IPS-18a (cell line): ENCODE data around the gene MRPL53.

Source experiments
- H3K27ac ChIP-seq: one replicate; pipeline ENCODE4 v1.5.1; 2013; ENCODE audit warnings: low read length
- H3K27me3 ChIP-seq: one replicate; pipeline ENCODE4 v1.6.1; 2013; ENCODE audit warnings: mild to moderate bottlenecking, low read length; ENCODE audit not compliant: control insufficient read depth, insufficient read depth
- H3K36me3 ChIP-seq: one replicate; pipeline ENCODE4 v1.6.1; 2013; ENCODE audit warnings: low read depth, low read length; ENCODE audit not compliant: control insufficient read depth
- H3K4me1 ChIP-seq: one replicate; pipeline ENCODE4 v1.6.1; 2013; ENCODE audit warnings: low read depth, low read length; ENCODE audit not compliant: control insufficient read depth
- H3K4me3 ChIP-seq: one replicate; pipeline ENCODE4 v1.5.1; 2013; ENCODE audit warnings: low read length
- H3K9ac ChIP-seq: one replicate; pipeline ENCODE4 v1.6.1; 2013; ENCODE audit warnings: mild to moderate bottlenecking, low read length, moderate library complexity
- H3K9me3 ChIP-seq: one replicate; pipeline ENCODE4 v1.6.1; 2013; ENCODE audit warnings: low read depth, low read length; ENCODE audit not compliant: control insufficient read depth

The MRPL53 gene

DNA sequence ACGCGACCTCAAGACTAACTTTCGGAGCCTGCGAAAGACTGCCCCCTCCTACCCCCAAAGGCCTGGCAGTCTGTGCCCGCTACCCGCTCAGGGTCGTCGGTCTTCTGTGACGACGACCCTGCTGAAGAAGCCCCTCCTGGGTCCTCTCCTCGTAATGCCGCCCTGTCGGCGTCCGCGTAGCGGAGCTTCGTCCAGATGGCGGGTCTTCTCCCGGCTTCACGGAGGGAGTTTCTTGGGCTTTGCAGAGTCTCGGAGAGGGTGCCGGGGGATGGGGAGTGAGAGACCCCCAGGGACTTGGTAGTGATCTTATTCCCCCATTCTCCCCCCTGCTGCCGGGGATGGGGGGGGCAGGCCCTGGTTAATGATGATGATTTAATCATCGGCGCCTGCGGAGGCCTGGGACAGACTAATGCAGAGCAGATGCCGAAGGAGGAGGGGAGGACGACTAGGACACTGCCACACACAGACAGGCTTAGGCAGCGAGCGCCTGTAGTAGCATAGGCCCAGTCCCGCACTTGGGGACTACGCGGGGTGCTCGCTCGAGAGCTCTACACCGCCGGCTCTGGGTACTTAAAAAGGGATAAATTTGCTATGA is 35.5 kb upstream of the MRPL53 start:
- H3K27me3 ChIP-seq, result peaks cover 90% of the 10 kb centered on the region
- peaks cover 16% of the 10 kb centered on the region for H3K4me1 ChIP-seq
- no peak overlapping the region for H3K27ac ChIP-seq
- H3K9ac ChIP-seq, result peak overlapping the region; percentile 88
- no peaks in the 10 kb centered on the region for H3K9me3 ChIP-seq
- H3K4me3 ChIP-seq, result peak overlapping the region; percentile 99
- peaks cover 10% of the 10 kb centered on the region for H3K36me3 ChIP-seq

- Histone ChIP-seq H3K27me3 (peaks cover 90% of the 10 kb centered on the region), H3K36me3 (peaks cover 10% of the 10 kb centered on the region), H3K9ac (peak within 1 kb of the TSS; percentile 88), H3K9me3 (no peaks in the 10 kb centered on the region), H3K4me3 (peak within 1 kb of the TSS; percentile 99), H3K27ac (peak within 1 kb of the TSS; percentile 96), H3K4me1 (peaks cover 17% of the 10 kb centered on the region)
Measured at GRCh38 chr2:74507145-74507925, 34.9 kb upstream of the MRPL53 start, which contains the start of gene PCGF1. Gene PCGF1 (minus strand): TSS chr2:74507695. CDS start chr2:74507668, 27 bp downstream.

DNA sequence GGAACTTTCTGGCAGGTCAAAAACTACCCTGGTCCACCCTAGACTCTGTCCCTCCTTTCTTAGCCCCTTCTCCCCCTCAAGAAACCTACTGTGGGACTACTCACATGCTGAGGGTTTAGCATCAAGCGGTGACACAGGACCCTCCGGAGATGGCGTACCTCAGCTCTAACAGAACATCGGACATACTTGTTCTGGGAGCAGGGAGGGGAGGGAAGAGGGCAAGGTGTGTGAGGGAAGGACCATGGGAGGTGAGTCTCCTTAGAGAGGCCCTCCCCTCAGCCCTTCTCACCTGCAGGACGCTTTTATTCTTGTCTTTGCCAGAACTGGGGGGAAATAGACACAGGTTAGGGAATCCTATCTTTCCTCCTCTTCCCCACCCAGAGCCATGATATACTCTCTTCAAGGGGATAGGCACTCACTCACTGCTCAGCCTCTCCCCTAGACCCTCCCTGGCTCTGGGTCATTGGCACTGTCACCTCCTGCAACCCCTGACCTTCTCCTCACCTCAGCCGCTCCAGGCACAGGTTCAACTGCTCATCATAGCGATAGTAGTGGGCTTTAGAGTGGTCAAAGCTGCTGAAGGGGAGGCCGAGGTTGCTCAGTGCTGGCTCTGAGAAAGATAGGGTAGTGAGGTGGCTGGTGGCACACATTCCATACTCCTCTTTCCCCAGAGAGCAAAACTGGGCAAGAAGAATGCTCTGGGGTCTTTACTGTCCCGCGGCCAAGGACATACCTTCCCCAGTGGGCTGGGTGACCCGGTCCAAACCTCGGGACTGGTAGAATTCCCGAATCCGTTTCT is 33.2 kb upstream of the MRPL53 start:
- Histone ChIP-seq H3K27ac (no peak overlapping the region), H3K4me3 (no peak overlapping the region), H3K9me3 (no peaks in the 10 kb centered on the region), H3K27me3 (peaks cover 90% of the 10 kb centered on the region), H3K36me3 (peaks cover 10% of the 10 kb centered on the region), H3K4me1 (peaks cover 33% of the 10 kb centered on the region), H3K9ac (no peak overlapping the region)

DNA sequence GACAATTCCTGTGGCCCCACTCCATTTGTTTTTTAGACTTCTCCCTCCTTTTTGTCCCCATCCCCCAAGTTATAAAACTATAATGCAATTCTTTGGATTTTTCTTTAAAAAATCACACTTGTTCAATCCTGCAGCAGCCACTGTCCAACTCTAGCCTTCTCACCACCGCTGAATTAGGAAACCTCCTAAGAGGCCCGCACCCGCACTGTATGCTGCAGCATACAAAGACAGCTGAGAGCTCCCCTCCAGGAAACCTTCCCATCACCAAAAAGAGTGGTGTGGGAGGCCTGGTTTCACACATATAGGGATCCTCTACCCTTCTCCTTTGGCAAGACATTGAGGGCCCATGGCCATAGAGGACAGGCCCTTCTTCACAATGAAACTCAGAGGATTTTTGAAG is 32.1 kb upstream of the MRPL53 start:
- peaks cover 40% of the 10 kb centered on the region for H3K4me1 ChIP-seq
- H3K9me3 ChIP-seq, result no peaks in the 10 kb centered on the region
- H3K4me3 ChIP-seq, result no peak overlapping the region
- H3K36me3 ChIP-seq, result peaks cover 10% of the 10 kb centered on the region
- peaks cover 90% of the 10 kb centered on the region for H3K27me3 ChIP-seq
- no peak overlapping the region for H3K9ac ChIP-seq
- H3K27ac ChIP-seq, result no peak overlapping the region

- Histone ChIP-seq H3K27me3 (peaks cover 90% of the 10 kb centered on the region), H3K9ac (no peak overlapping the region), H3K9me3 (no peaks in the 10 kb centered on the region), H3K4me1 (peaks cover 44% of the 10 kb centered on the region), H3K27ac (no peak overlapping the region), H3K36me3 (peaks cover 10% of the 10 kb centered on the region), H3K4me3 (peak overlapping the region; percentile 52)
Measured at GRCh38 chr2:74503506-74504475, 31.3 kb upstream of the MRPL53 start.

DNA sequence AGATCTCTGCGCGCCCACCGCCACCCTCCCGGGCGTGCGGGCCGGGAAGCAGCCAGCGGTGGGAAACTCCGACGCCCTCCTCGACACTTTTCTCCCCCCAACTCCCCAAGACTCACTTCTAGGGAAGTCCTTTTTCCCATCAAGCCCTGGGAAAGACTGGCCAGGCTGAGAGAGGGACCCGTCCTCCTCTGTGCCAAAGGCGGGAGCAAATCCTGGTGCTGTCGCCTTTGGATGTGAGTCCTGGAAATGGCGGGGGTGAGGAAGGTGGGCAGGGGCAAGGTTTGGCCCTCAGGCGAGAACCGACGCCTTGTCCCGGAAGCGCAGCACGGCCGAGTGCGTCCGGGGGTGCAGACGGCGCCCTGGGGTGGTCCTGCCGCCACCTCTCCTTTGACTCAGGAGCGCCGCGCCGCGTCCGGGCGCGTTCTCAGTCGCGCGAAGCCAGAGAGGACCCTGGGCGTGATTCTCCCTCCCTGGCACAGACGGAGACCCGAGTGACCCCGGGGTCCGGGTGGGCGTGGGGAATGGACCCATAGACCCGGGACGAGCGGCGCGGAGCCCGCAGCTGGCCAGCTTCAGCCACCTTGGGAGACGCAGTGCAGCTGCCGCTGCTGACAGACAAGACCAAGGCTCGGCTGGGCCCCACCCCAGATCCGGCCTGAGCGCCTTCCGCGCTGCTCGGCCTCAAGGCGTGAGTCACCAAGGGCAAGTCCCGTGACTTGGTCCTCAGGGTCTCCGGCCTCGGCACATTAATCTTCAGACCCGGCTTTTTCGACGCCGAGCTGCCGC is 30.4 kb upstream of the MRPL53 start:
- Histone ChIP-seq H3K4me1 (peaks cover 42% of the 10 kb centered on the region), H3K27ac (no peak overlapping the region), H3K9ac (no peak overlapping the region), H3K9me3 (no peaks in the 10 kb centered on the region), H3K4me3 (peak overlapping the region; percentile 52), H3K27me3 (peaks cover 90% of the 10 kb centered on the region), H3K36me3 (peaks cover 10% of the 10 kb centered on the region)

DNA sequence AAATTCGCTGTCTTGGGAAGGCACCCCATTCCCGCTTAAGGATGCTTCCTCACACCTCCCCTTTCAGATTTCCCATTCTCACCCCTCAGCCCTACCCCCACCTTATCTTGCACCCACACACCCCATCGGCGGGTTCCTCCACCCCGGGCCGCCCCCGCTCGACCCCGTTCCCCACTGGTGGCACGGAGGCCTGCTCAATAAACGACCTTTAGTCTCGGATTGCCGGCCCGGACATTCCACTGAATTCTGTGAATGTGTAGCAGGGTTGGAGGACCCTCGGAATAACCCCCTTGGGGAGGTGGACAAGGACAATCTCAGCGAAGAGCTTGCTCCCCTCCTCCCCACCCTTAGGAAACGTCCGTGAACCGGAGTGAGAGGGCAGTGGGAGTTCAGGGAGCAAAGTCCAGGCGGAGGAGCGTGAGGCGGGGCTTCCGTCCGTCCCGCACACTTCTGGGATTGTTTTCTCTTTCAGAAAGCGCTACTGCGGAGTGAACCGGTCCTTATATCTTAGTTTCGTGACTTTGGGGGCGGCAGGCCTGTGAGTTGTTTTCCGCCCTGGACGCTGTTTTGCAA is 29.8 kb upstream of the MRPL53 start:
- no peak overlapping the region for H3K27ac ChIP-seq
- H3K27me3 ChIP-seq, result peaks cover 96% of the 10 kb centered on the region
- H3K36me3 ChIP-seq, result peaks cover 10% of the 10 kb centered on the region
- peaks cover 42% of the 10 kb centered on the region for H3K4me1 ChIP-seq
- H3K4me3 ChIP-seq, result peak overlapping the region; percentile 52
- no peaks in the 10 kb centered on the region for H3K9me3 ChIP-seq
- no peak overlapping the region for H3K9ac ChIP-seq

- Histone ChIP-seq H3K9ac (no peak overlapping the region), H3K4me1 (peaks cover 37% of the 10 kb centered on the region), H3K27ac (no peak overlapping the region), H3K9me3 (no peaks in the 10 kb centered on the region), H3K36me3 (peaks cover 10% of the 10 kb centered on the region), H3K27me3 (peaks cover 100% of the 10 kb centered on the region), H3K4me3 (peak overlapping the region; percentile 52)
Measured at GRCh38 chr2:74501335-74502071, 29.0 kb upstream of the MRPL53 start.

- Histone ChIP-seq H3K4me3 (no peak overlapping the region), H3K36me3 (peaks cover 6% of the 10 kb centered on the region), H3K9me3 (no peaks in the 10 kb centered on the region), H3K9ac (no peak overlapping the region), H3K4me1 (peaks cover 37% of the 10 kb centered on the region), H3K27me3 (peaks cover 100% of the 10 kb centered on the region), H3K27ac (no peak overlapping the region)
Measured at GRCh38 chr2:74500578-74500946, 28.1 kb upstream of the MRPL53 start.
